Measurements from ENCODE around the gene SLC47A1. TPM values are rescaled to one million over a fixed set of nuclear protein-coding genes. Genes with fewer than 3 reads are reported as not detected.

SLC47A1 gene
- polyA plus RNA-seq, 1 donor: 1.3 TPM

GRCh38 chr17:19610879-19611278 is 77.2 kb downstream of the SLC47A1 start:
- no peak for DNase-seq

DNA sequence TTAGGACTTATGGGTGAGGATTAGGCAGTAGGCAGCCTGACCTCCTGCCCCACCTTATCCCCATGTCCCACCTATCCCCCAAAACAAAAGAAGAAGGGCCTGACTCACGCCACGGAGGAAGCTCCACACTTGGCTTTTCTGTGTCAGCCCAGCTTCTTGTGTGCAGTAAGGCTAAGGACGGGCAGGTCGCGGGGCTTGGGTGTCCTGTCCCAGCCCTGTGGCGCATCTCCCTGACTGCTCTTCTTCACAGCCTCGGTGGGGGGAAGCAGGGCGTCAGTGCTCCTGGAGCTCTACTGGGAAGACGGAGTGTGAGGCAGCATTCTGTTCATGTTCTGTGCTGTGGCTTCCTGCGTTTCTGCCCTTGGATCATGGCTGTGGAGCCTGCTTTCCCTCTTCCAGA is 80.3 kb downstream of the SLC47A1 start:
- DNase-seq: no peak

DNA sequence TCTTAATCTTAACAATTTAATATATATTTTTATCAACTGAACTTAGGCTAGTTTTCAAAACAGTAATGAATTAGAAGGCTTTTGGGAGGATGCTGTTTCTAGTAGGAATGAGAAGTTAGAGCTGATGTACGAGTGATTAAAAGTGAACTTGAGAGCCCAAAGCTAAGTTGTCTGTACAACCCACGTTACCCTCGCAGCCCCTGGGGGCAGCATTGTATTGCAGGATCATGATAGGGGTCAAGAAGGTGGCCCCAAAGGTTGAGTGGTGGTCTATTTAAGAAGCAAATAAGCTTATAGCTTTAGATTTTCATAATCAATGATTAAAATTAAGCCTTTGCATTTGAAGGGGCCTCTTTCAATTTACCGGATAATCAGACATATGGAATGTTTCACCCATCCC is 81.2 kb downstream of the SLC47A1 start:
- DNase-seq: no peak

DNA sequence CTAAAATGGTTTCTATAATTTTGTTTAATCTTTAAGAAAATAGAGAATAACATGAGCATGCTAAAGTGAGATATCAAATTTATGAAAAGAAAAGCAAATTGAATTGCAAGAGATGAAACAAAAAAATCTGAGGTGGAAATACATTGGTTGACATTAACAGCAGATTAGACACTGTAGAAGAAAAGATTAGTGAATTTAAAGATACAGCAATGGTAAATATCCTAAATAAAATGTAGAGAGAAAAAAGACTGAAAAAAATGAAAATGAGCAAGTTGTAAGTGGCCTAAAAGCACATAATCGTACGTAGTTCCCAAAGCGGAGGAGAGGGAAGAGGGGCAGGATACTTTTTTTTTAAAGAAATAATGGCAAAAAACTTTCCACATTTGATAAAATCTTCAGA is 84.4 kb downstream of the SLC47A1 start:
- no peak for DNase-seq

DNA sequence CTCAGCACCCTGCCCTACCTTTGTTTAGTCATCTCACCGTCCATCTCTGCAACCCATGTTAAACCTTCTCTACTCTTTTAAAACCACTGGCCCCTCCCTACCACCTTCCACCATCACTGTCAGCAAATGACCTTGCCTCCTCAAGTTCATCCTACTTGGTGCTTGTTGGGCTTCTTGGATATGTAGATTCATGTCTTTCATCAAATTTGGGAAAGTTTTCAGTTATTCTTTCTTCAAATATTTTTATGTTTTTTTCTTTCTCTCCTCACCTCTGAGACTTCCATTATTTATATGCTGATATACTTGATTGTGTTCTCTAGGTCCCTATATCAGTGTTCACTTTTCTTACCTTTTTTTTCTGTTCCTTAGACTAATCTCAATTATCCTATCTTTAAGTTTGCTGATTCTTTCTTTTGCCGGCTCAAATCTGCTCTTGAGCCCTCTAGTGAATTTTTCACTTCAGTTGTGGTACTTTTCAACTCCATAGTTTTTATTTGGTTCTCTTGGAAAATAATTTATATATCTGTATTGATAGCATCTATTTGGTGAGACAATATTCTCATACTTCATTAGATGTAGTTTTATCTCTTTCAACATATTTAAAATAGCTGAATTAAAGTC is 86.2 kb downstream of the SLC47A1 start:
- DNase-seq: no peak

- DNase-seq: no peak
Measured at GRCh38 chr17:19621697-19622096, 88.0 kb downstream of the SLC47A1 start.

GRCh38 chr17:19626079-19626478 is 92.4 kb downstream of the SLC47A1 start:
- no peak for DNase-seq

Other genes starting within 250 kb of the SLC47A1 start
- gene B9D1, start 171.1 kb upstream of the SLC47A1 start, polyA plus RNA-seq (ENCODE audit: insufficient read length): 6.1 TPM
- gene MAPK7, start 155.4 kb upstream of the SLC47A1 start, polyA plus RNA-seq (ENCODE audit: insufficient read length): 23.5 TPM
- gene MFAP4, start 146.7 kb upstream of the SLC47A1 start, polyA plus RNA-seq (ENCODE audit: insufficient read length): 233 TPM
- gene RNF112, start 122.6 kb upstream of the SLC47A1 start, polyA plus RNA-seq (ENCODE audit: insufficient read length): 1.9 TPM
- gene ALDH3A2, start 114.9 kb downstream of the SLC47A1 start, polyA plus RNA-seq (ENCODE audit: insufficient read length): 37.3 TPM
- gene SLC47A2, start 182.7 kb downstream of the SLC47A1 start, polyA plus RNA-seq (ENCODE audit: insufficient read length): 0.27 TPM
- gene ALDH3A1, start 214.4 kb downstream of the SLC47A1 start, polyA plus RNA-seq (ENCODE audit: insufficient read length): 0.18 TPM

Measured in hindlimb muscle (tissue), 1 donor.